ENCODE data around the gene TSHZ1. TPM values are rescaled to one million over a fixed set of nuclear protein-coding genes. Genes with fewer than 3 reads are reported as not detected.

The TSHZ1 gene
- polyA plus RNA-seq, 1 experiment: 23.9 TPM

DNA sequence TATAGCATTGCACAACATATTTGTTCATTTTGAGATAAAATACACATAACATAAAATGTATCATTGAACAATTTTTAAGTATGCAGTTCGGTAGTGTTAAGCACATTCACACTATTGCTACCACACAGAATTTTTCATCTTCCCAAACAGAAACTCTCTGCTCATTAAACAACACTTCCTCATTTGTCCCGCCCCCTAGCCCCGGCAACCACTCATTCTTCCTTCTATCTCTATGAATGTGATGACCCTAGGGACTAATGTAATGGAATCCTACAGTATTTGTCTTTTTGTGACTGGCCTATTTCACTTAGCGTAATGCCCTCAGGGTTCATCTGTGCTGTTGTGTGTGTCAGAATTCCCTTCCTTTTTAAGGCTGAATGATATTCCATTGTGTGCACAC is 95.4 kb downstream of the TSHZ1 start:
- no peaks in the 10 kb centered on the region for H3K36me3 ChIP-seq (ENCODE audit: control insufficient read depth, insufficient read depth, low read length)
- TF ChIP-seq, protein P1, sequence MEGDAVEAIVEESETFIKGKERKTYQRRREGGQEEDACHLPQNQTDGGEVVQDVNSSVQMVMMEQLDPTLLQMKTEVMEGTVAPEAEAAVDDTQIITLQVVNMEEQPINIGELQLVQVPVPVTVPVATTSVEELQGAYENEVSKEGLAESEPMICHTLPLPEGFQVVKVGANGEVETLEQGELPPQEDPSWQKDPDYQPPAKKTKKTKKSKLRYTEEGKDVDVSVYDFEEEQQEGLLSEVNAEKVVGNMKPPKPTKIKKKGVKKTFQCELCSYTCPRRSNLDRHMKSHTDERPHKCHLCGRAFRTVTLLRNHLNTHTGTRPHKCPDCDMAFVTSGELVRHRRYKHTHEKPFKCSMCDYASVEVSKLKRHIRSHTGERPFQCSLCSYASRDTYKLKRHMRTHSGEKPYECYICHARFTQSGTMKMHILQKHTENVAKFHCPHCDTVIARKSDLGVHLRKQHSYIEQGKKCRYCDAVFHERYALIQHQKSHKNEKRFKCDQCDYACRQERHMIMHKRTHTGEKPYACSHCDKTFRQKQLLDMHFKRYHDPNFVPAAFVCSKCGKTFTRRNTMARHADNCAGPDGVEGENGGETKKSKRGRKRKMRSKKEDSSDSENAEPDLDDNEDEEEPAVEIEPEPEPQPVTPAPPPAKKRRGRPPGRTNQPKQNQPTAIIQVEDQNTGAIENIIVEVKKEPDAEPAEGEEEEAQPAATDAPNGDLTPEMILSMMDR (IDR thresholded peaks at IDR 0.05; ENCODE audit: insufficient read depth, low read depth, low read length): no peak
- ChIA-PET POLR2A (no interaction called here), CTCF (no interaction called here)
- no peak for DNase-seq (ENCODE audit: low read depth)
- no peaks in the 10 kb centered on the region; the same call in 1 of the 2 replicates for H3K27me3 ChIP-seq (ENCODE audit: control insufficient read depth, insufficient read depth, low read length)
- H3K4me3 ChIP-seq (ENCODE audit: low read depth, low read length): no peak overlapping the region

DNA sequence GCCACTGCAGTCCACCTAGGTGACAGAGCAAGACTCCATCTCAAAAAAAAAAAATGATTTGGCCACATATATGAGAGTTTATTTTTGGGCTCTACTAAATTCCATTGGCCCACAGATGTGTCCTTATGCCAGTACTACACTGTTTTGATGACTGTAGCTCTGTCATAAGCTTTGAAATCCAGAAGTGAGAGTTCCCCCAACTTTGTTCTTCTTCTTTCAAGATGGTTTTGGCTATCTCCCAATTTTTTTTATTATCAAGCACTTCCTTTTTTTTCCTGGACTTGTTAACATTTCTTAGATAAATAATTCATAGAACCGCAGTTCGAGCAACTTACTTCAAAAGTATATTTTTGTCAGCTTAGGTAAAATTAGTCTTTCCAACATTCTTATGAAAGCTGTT is 96.9 kb downstream of the TSHZ1 start:
- CTCF ChIA-PET: interaction anchor here (0.6 kb wide), 2 partner anchors 86 to 225 kb away, joined by 3 read pairs; no protein-coding TSS in a partner anchor
- DNase-seq (ENCODE audit: low read depth): no peak
- Histone ChIP-seq H3K27me3 (ENCODE audit: control insufficient read depth, insufficient read depth, low read length) (no peaks in the 10 kb centered on the region; the same call in 1 of the 2 replicates), H3K4me3 (ENCODE audit: low read depth, low read length) (no peak overlapping the region), H3K36me3 (ENCODE audit: control insufficient read depth, insufficient read depth, low read length) (no peaks in the 10 kb centered on the region)
- POLR2A ChIA-PET: no interaction called here
- TF ChIP-seq, protein P1 (IDR thresholded peaks at IDR 0.05; ENCODE audit: insufficient read depth, low read depth, low read length): no peak

DNA sequence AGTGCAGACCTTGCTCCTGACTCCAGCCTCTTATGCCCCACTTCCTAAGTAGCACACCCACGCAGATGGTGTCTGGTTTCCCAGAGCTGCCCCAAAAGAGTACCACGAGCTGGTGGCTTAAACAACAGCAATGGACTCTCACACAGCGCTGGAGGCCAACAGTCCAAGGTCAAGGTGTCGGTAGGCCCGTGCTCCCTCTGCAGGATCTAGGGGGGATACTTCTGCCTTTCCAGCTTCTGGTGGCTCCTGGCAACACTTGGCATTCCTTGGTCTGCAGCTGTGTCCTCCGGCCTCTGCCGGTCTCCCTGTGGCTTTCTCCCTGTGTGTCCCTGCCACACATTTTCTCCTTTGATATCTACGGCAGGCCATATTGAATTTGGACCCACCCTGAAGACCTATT is 99.0 kb downstream of the TSHZ1 start:
- ChIA-PET POLR2A (no interaction called here), CTCF (interaction anchor here (1.1 kb wide), 1 partner anchor 12 kb away, joined by 3 read pairs; no protein-coding TSS in a partner anchor)
- no peaks in the 10 kb centered on the region; the same call in 1 of the 2 replicates for H3K27me3 ChIP-seq (ENCODE audit: control insufficient read depth, insufficient read depth, low read length)
- no peak overlapping the region for H3K4me3 ChIP-seq (ENCODE audit: low read depth, low read length)
- DNase-seq (ENCODE audit: low read depth): no peak
- no peaks in the 10 kb centered on the region for H3K36me3 ChIP-seq (ENCODE audit: control insufficient read depth, insufficient read depth, low read length)
- TF ChIP-seq, protein P1 (IDR thresholded peaks at IDR 0.05; ENCODE audit: insufficient read depth, low read depth, low read length): no peak

DNA sequence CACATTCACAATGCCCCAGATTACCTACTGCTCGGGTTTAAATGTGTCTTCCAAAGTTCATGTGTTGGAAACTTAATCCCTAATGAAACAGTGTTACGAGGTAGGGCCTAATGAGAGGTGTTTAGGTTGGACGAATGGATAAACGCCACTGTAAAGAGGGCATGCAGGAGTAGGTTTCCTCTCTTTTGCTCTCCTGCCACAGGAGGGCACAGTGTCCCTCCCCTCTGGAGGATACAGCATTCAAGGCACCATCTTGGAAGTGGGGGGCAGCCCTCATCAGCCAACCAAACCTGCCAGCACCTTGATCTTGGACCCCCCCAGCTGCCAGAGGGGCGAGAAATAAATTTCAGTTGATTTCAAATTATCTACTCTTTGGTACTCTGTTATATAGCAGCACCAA is 103.5 kb downstream of the TSHZ1 start:
- TF ChIP-seq, protein P1 (IDR thresholded peaks at IDR 0.05; ENCODE audit: insufficient read depth, low read depth, low read length): 0 out of 2 replicates have a peak, but pooled peaks have one; percentile 9
- no peak overlapping the region for H3K4me3 ChIP-seq (ENCODE audit: low read depth, low read length)
- CTCF ChIA-PET: interaction anchor here (1.1 to 1.2 kb wide), 2 partner anchors 43 to 165 kb away, joined by 4 read pairs; no protein-coding TSS in a partner anchor

DNA sequence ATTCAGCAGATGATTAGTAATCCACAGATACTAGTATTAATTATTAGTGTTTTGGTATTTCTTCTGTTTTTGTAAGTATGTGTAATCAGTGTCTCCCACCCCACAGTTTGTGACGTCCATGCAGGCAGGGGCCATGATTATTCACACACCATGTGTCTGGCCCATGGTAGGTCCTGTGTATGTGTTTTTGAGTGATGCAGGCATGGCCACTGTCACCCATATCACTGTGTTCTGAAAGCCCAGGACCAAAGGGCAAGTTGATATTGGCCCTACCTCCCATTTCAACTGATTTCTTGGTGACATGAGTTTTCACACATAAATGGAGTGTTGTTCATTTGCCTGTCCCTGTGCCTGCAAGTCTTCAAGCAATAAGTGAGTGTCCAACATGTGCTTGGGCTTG is 104.0 kb downstream of the TSHZ1 start:
- ChIA-PET CTCF (no interaction called here), POLR2A (no interaction called here)
- no peak overlapping the region for H3K4me3 ChIP-seq (ENCODE audit: low read depth, low read length)

More for the DNA sequence above, 103.5 kb downstream of the TSHZ1 start:
- Histone ChIP-seq H3K36me3 (ENCODE audit: control insufficient read depth, insufficient read depth, low read length) (no peaks in the 10 kb centered on the region), H3K27me3 (ENCODE audit: control insufficient read depth, insufficient read depth, low read length) (no peaks in the 10 kb centered on the region; the same call in 1 of the 2 replicates)
- no peak for DNase-seq (ENCODE audit: low read depth)
- POLR2A ChIA-PET: no interaction called here

More for the DNA sequence above, 104.0 kb downstream of the TSHZ1 start:
- TF ChIP-seq, protein P1 (IDR thresholded peaks at IDR 0.05; ENCODE audit: insufficient read depth, low read depth, low read length): no peak
- Histone ChIP-seq H3K36me3 (ENCODE audit: control insufficient read depth, insufficient read depth, low read length) (no peaks in the 10 kb centered on the region), H3K27me3 (ENCODE audit: control insufficient read depth, insufficient read depth, low read length) (no peaks in the 10 kb centered on the region)
- DNase-seq (ENCODE audit: low read depth): no peak

All from BJ (cell line).